LNCAP (cell line): ENCODE data around the gene SDSL.

Experiments
- CTCF ChIP-seq: fragments of 450-650 bp; IDR thresholded peaks from 2 replicates; pipeline ENCODE4 v1.5.1; 2017; ENCODE audit warnings: mild to moderate bottlenecking

Gene SDSL

GRCh38 chr12:113403435-113404415 lies 18.5 kb upstream of the SDSL start, which contains the start of gene SDS:
Gene SDS, minus strand, starts transcription at chr12:113403887. Its CDS starts 4,179 bp downstream, at chr12:113399708.
- TF ChIP-seq CTCF, result no peak

- TF ChIP-seq CTCF, result no peak
Observed at GRCh38 chr12:113405694-113406093, 16.5 kb upstream of the SDSL start.

GRCh38 chr12:113407931-113408600 lies 14.1 kb upstream of the SDSL start:
- TF ChIP-seq CTCF, result no peak

- no peak for TF ChIP-seq CTCF
Observed at GRCh38 chr12:113408756-113409298, 13.4 kb upstream of the SDSL start.

GRCh38 chr12:113409462-113410124 lies 12.6 kb upstream of the SDSL start:
- TF ChIP-seq CTCF, result no peak

GRCh38 chr12:113413488-113413939 lies 8.7 kb upstream of the SDSL start:
- TF ChIP-seq CTCF, result no peak

- TF ChIP-seq CTCF, result no peak
Observed at GRCh38 chr12:113414519-113415038, 7.6 kb upstream of the SDSL start.
